ENCODE measurements around the gene MAP4K2. TPM values are rescaled to one million over a fixed set of nuclear protein-coding genes. Genes with fewer than 3 reads are reported as not detected.

The MAP4K2 gene
- total and polyA plus RNA-seq, 9 of the 15 experiments (the other 6 are each of a cell fraction or from before 2014, with no cell fraction given): 0.13 to 14.5 (median 7.3) TPM

DNA sequence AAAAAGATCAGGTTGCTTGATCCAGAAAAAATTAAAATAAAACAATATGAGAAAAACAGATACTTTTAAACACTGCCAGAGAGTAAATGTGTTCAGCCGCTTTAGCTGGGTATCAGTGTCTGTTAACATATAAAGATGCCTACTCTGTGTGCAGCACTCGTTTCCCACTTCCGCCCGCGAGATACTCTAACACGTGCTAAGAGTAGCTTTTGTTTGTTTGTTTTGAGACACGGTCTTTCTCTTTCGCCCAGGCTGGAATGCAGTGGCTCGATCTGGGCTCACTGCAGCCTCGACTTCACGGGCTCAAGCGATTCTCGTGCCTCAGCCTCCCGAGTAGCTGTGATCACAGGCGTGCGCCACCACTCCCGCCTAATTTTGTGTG lies 7.9 kb upstream of the MAP4K2 start:
- DNase-seq (ENCODE audit: extremely low read depth in 1 of 4, low spot score in 3 of 4): no peak
- no peak for FAIRE-seq
- no TSS peak for BruUV-seq (replicated peaks)
- TF ChIP-seq NR2C2 (CRISPR knock-in tag; IDR thresholded peaks at IDR 0.05) (no peak), NR2C2 (tag; IDR thresholded peaks at IDR 0.05) (peak; percentile 62), L3MBTL2 (IDR thresholded peaks at IDR 0.05) (peak; percentile 47), ZNF778 (CRISPR knock-in tag; IDR thresholded peaks at IDR 0.05) (no peak), ZNF512 (tag; IDR thresholded peaks at IDR 0.05) (no peak), MLLT1 (IDR thresholded peaks at IDR 0.05) (peak in 1 of 2 experiments; percentile 88; a peak in 2 of 4 replicates), DIDO1 (tag; IDR thresholded peaks at IDR 0.05; ENCODE audit: low read depth) (no peak), ETV1 (tag; conservative IDR thresholded peaks at IDR 0.05; ENCODE audit: low read depth) (0 out of 2 replicates have a peak, but pooled peaks have one; percentile 0), EP400 (IDR thresholded peaks at IDR 0.05) (peak; percentile 24; the same call in 1 of the 2 replicates), KDM5B (IDR thresholded peaks at IDR 0.05; ENCODE audit: insufficient replicate concordance, low read depth, low read length) (no peak), ELF1 (tag; IDR thresholded peaks at IDR 0.05) (peak; percentile 57; the same call in 1 of the 2 replicates)
- TF ChIP-seq, protein P1, sequence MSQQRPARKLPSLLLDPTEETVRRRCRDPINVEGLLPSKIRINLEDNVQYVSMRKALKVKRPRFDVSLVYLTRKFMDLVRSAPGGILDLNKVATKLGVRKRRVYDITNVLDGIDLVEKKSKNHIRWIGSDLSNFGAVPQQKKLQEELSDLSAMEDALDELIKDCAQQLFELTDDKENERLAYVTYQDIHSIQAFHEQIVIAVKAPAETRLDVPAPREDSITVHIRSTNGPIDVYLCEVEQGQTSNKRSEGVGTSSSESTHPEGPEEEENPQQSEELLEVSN (IDR thresholded peaks at IDR 0.05; ENCODE audit: borderline replicate concordance in 1 of 2, extremely low read depth in 1 of 2, insufficient read depth in 1 of 2, insufficient read length in 1 of 2, low read depth in 1 of 2, low read length in 1 of 2, poor library complexity in 1 of 2, severe bottlenecking in 1 of 2): peak in 1 of 2 experiments; percentile 51
- TF ChIP-seq, protein P2, sequence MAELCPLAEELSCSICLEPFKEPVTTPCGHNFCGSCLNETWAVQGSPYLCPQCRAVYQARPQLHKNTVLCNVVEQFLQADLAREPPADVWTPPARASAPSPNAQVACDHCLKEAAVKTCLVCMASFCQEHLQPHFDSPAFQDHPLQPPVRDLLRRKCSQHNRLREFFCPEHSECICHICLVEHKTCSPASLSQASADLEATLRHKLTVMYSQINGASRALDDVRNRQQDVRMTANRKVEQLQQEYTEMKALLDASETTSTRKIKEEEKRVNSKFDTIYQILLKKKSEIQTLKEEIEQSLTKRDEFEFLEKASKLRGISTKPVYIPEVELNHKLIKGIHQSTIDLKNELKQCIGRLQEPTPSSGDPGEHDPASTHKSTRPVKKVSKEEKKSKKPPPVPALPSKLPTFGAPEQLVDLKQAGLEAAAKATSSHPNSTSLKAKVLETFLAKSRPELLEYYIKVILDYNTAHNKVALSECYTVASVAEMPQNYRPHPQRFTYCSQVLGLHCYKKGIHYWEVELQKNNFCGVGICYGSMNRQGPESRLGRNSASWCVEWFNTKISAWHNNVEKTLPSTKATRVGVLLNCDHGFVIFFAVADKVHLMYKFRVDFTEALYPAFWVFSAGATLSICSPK (IDR thresholded peaks at IDR 0.05; ENCODE audit: borderline replicate concordance): no peak

More for the DNA sequence above, 7.9 kb upstream of the MAP4K2 start:
- peak overlapping the region; percentile 90 for H3K4me3 ChIP-seq
- H3K4me2 ChIP-seq (ENCODE audit: insufficient read depth, low read length): peak overlapping the region; percentile 79
- H3K36me3 ChIP-seq (ENCODE audit: control insufficient read depth, insufficient read depth, low read length): peaks cover 34% of the 10 kb centered on the region; the same call in 2 of the 3 replicates
- peak; percentile 4 for ATAC-seq
- in situ Hi-C loops (cut with MboI) (no loop called here), intact Hi-C loops (cut with micrococcal nuclease) (no loop called here)
- no peaks in the 10 kb centered on the region for H3K27me3 ChIP-seq (ENCODE audit: control insufficient read depth in 2 of 2, insufficient read depth in 2 of 2, low read length in 2 of 2)
- H4K20me1 ChIP-seq (replicated peaks; ENCODE audit: control insufficient read depth, insufficient read depth, low read length): no peaks in the 10 kb centered on the region
- peaks cover 5 to 24% of the 10 kb centered on the region in 2 experiments for H3K4me1 ChIP-seq (replicated peaks in 1 of 2; ENCODE audit: control insufficient read depth in 2 of 2, insufficient read depth in 2 of 2, low read length in 2 of 2)
- H3K27ac ChIP-seq (ENCODE audit: extremely low read depth, low read depth, low read length): peak overlapping the region; percentile 43; the same call in 1 of the 3 replicates
- no peaks in the 10 kb centered on the region for H3K9me1 ChIP-seq (ENCODE audit: control insufficient read depth, insufficient read depth, low read length)
- WGBS (ENCODE audit: insufficient coverage, low coverage, missing lambda C conversion rate): 60% methylated on average over 17 of the region's 17 CpGs
- H3K9ac ChIP-seq (ENCODE audit: insufficient read depth in 1 of 2, low read depth in 2 of 2, low read length in 2 of 2): peak overlapping the region; percentile 62 to 72; a peak in 3 of 4 replicates
- POLR2A ChIA-PET: interaction anchor here (0.6 to 1.8 kb wide), 3 partner anchors 17 to 85 kb away, joined by 3 to 6 read pairs (median 3); partner anchors contain the start of gene SF1
- H2AFZ ChIP-seq (ENCODE audit: low read depth, low read length): peak overlapping the region; percentile 97
- H3K9me3 ChIP-seq (replicated peaks; ENCODE audit: control insufficient read depth, insufficient read depth, low read depth, low read length): no peaks in the 10 kb centered on the region
- CTCF ChIA-PET (ENCODE audit: low intra/inter-chr PET ratio): no interaction called here
- peaks cover 15% of the 10 kb centered on the region for H3K79me2 ChIP-seq (ENCODE audit: control insufficient read depth, insufficient read depth, low read length)

Data from K562 (cell line).